GM12872 (cell line): ENCODE results near the gene ELAC1.

Experiments
- TF ChIP-seq, protein P1 (sequence below): IDR thresholded peaks from 3 replicates; pipeline ENCODE4 v1.5.1; 2011; ENCODE audit warnings: low read depth, mild to moderate bottlenecking, low read length, moderate library complexity; ENCODE audit not compliant: insufficient read depth

The ELAC1 gene

GRCh38 chr18:50935493-50936191, 32.2 kb upstream of the ELAC1 start:
- TF ChIP-seq, protein P1, sequence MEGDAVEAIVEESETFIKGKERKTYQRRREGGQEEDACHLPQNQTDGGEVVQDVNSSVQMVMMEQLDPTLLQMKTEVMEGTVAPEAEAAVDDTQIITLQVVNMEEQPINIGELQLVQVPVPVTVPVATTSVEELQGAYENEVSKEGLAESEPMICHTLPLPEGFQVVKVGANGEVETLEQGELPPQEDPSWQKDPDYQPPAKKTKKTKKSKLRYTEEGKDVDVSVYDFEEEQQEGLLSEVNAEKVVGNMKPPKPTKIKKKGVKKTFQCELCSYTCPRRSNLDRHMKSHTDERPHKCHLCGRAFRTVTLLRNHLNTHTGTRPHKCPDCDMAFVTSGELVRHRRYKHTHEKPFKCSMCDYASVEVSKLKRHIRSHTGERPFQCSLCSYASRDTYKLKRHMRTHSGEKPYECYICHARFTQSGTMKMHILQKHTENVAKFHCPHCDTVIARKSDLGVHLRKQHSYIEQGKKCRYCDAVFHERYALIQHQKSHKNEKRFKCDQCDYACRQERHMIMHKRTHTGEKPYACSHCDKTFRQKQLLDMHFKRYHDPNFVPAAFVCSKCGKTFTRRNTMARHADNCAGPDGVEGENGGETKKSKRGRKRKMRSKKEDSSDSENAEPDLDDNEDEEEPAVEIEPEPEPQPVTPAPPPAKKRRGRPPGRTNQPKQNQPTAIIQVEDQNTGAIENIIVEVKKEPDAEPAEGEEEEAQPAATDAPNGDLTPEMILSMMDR: no peak

DNA sequence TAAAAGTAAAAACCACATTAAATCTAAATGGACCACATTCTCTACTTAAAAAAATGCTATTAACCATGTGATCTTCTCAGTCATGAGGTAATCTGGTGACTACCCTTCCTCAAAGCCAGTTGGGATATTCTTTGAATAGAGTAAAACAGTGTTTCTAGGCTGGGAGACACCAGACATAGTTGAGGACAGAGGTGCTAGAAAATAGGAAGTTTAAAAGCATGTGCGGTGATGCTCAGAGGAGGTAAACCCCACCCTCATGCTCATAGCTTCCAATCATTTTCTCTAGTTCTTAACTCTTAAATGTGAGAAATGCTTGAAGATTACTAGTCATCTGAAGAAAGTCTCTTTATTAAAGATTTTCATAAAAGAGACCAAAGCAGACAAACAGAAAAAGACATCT, 30.7 kb upstream of the ELAC1 start:
- TF ChIP-seq, protein P1: no peak

GRCh38 chr18:50938912-50939311, 28.9 kb upstream of the ELAC1 start:
- TF ChIP-seq, protein P1: no peak

DNA sequence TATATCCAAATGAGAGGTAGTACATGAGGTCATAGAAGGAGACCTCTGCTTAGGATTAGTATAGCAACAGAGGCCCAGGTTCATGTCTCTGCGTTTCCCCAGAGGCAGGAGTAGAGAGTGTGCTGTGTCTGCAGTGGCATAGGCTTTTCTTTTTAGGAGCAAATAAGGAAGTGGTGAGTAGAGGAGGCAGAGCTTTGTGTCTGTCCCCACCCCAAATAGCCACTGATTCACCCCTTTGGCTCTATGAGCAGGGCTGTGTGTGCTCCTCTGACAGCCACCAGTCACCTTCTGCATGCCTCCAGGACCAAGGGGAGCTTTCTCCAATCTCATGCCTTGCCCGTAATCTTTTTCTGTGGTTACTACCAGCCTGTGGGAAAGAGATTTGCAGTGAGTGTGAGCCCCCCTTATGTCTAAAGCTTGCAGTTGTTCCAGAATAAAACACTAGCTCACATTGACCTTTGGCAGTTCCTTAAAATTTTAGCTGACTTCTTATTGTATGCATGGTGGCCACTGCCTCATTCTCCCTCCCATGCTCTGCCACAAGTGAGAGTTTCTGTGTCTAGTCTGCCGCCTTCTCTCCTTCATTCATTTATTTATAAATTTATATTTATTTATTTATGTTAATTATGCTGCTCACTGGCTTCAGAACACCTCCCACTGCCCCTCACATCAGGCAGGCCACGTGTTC, 23.5 kb upstream of the ELAC1 start:
- TF ChIP-seq, protein P1: no peak

DNA sequence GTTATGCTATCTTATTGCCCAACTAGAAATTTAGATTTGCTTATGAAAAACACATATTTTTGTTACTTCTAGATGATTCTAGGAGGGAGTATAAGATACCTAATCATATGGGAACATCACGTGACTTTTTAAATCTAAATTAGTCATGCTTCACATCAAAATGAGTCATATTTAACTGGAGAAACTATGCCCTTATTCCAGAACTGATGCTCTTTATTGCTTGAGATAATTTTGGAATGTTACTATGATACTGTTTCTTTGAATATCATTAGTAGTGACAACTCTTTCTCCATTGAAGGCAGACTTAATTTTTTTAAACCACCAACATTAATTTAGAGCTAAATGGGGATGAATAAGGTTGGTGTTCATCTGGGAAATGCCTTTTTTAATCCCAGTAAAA, 19.9 kb upstream of the ELAC1 start:
- TF ChIP-seq, protein P1: no peak

GRCh38 chr18:50949185-50949584, 18.7 kb upstream of the ELAC1 start:
- TF ChIP-seq, protein P1: no peak

DNA sequence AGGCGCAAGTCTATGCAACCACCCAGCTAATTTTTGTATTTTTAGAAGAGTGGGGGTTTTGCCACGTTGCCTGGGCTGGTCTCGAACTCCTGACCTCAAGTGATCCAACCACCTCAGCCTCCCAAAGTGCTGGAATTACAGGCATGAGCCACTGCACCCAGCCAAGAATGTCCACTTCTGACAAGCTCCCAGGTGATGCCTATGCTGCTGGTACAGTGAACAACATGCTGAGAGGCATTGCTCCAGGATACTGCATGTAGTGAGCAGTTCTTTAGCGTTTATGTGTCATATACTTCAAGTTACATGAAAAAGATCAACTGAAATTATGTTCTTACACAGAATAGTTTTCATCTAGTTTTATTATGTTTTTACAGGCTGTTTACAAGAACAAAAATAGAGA, 17.2 kb upstream of the ELAC1 start:
- TF ChIP-seq, protein P1: no peak
